Natural killer cell (primary cell): ENCODE data around the gene SPSB4. TPM values are rescaled to one million over a fixed set of nuclear protein-coding genes. Genes with fewer than 3 reads are reported as not detected.

Experiments used
- ATAC-seq, 3 donors: fragments of 150-1000 bp in 2 of 3; fragments of 200-7000 bp in 1 of 3; cut with Tn5 transposase; 1 replicate in 1 of 3; 2 replicates in 2 of 3; pipeline ENCODE4 v1.10.0; 2021; ENCODE audit warnings: mild to moderate bottlenecking in 2 of 3, moderate library complexity in 2 of 3
- DNase-seq, 2 donors: peaks; one replicate each; pipeline versions ENCODE4 v3.0.0 to v3.0.0-alpha.2; 2013 to 2021; ENCODE audit warnings: mixed read lengths in 1 of 2
- H3K27ac ChIP-seq: one replicate; pipeline ENCODE4 v1.5.1; 2013; ENCODE audit warnings: mild to moderate bottlenecking, low read length
- H3K27me3 ChIP-seq: one replicate; pipeline ENCODE4 v1.6.1; 2013; ENCODE audit warnings: low read length; ENCODE audit not compliant: control insufficient read depth, insufficient read depth
- H3K36me3 ChIP-seq: one replicate; pipeline ENCODE4 v1.6.1; 2013; ENCODE audit warnings: low read length; ENCODE audit not compliant: control insufficient read depth, insufficient read depth
- H3K4me1 ChIP-seq: one replicate; pipeline ENCODE4 v1.6.1; 2013; ENCODE audit warnings: low read length; ENCODE audit not compliant: control insufficient read depth, insufficient read depth
- H3K4me3 ChIP-seq: one replicate; pipeline ENCODE4 v1.5.1; 2013; ENCODE audit warnings: low read length
- H3K9me3 ChIP-seq: one replicate; pipeline ENCODE4 v1.6.1; 2013; ENCODE audit warnings: low read length; ENCODE audit not compliant: control insufficient read depth, insufficient read depth
- H3K27ac Mint-ChIP-seq, 2 donors: one replicate each; pipeline ENCODE4 v1.8.0; 2022; ENCODE audit warnings: mild to moderate bottlenecking in 2 of 2, mixed read lengths in 2 of 2, moderate library complexity in 1 of 2
- H3K27me3 Mint-ChIP-seq, 2 donors: one replicate each; pipeline ENCODE4 v1.8.0; 2022; ENCODE audit warnings: low read depth in 2 of 2, mixed read lengths in 2 of 2
- H3K36me3 Mint-ChIP-seq: one replicate; pipeline ENCODE4 v1.8.0; 2022; ENCODE audit warnings: mixed read lengths
- H3K4me1 Mint-ChIP-seq, 2 donors: one replicate each; pipeline ENCODE4 v1.8.0; 2022; ENCODE audit warnings: mixed read lengths in 2 of 2
- H3K4me3 Mint-ChIP-seq: one replicate; pipeline ENCODE4 v1.8.0; 2022; ENCODE audit warnings: mild to moderate bottlenecking, moderate library complexity, mixed read lengths
- H3K9me3 Mint-ChIP-seq, 2 donors: one replicate each; pipeline ENCODE4 v1.8.0; 2022; ENCODE audit warnings: mixed read lengths in 2 of 2
- CTCF ChIP-seq: fragments of 200-600 bp; IDR thresholded peaks from one replicate; pipeline ENCODE4 v1.8.0; 2022; ENCODE audit warnings: antibody characterized with exemption
- WGBS: methylation state at CpG from one replicate; pipeline ENCODE4 v1.1.7; 2013; ENCODE audit warnings: missing lambda C conversion rate; ENCODE audit not compliant: insufficient coverage; 5-methylcytosine and 5-hydroxymethylcytosine counted together
- intact Hi-C: fragments of 100-400 bp; cut with micrococcal nuclease; formaldehyde crosslinking; loops from one replicate; pipeline ENCODE4 v1.14.2; 2022
- total RNA-seq, 4 donors: library from RNA; stranded (reverse); fragments of 120-200 nt in 1 of 4; gene quantifications; one replicate each; pipeline versions ENCODE4 v1.2.3 to v1.2.4, GENCODE V29; 2013 to 2022

Gene SPSB4
- total RNA-seq, 3 donors from 2014 or later (not counting 1 experiment from before 2014, with no cell fraction given) = not detected

GRCh38 chr3:141150081-141150830 lies 99.1 kb downstream of the SPSB4 start:
- Mint-ChIP-seq H3K4me1 (no peaks in the 10 kb centered on the region), H3K36me3 (no peaks in the 10 kb centered on the region), H3K4me3 (no peak overlapping the region), H3K9me3 (no peaks in the 10 kb centered on the region), H3K27ac (no peak overlapping the region), H3K27me3 (peaks cover 0 to 10% of the 10 kb centered on the region in 2 donors)
- Histone ChIP-seq H3K27ac (no peak overlapping the region), H3K4me1 (no peaks in the 10 kb centered on the region), H3K9me3 (no peaks in the 10 kb centered on the region), H3K4me3 (no peak overlapping the region), H3K36me3 (no peaks in the 10 kb centered on the region), H3K27me3 (no peaks in the 10 kb centered on the region)
- TF ChIP-seq CTCF = no peak
- ATAC-seq (no peak), DNase-seq (no peak)
- intact Hi-C loops = no loop called here
- 85% methylated on average over 12 of the region's 12 CpGs for WGBS

GRCh38 chr3:141150931-141151330 lies 99.8 kb downstream of the SPSB4 start:
- no peak overlapping the region for H3K4me3 ChIP-seq
- no peak for ATAC-seq
- H3K27ac ChIP-seq = no peak overlapping the region
- H3K27ac Mint-ChIP-seq = no peak overlapping the region
- H3K36me3 ChIP-seq = no peaks in the 10 kb centered on the region
- intact Hi-C loops = no loop called here
- H3K27me3 ChIP-seq = no peaks in the 10 kb centered on the region
- H3K27me3 Mint-ChIP-seq = peaks cover 0 to 10% of the 10 kb centered on the region in 2 donors
- TF ChIP-seq CTCF = no peak
- no peak overlapping the region for H3K4me3 Mint-ChIP-seq
- no peaks in the 10 kb centered on the region for H3K36me3 Mint-ChIP-seq
- no peak for DNase-seq
- no peaks in the 10 kb centered on the region for H3K9me3 ChIP-seq
- no peaks in the 10 kb centered on the region for H3K4me1 Mint-ChIP-seq
- WGBS = 78% methylated on average over 2 of the region's 2 CpGs
- no peaks in the 10 kb centered on the region for H3K4me1 ChIP-seq
- no peaks in the 10 kb centered on the region for H3K9me3 Mint-ChIP-seq

GRCh38 chr3:141151439-141151838 lies 100.3 kb downstream of the SPSB4 start:
- Mint-ChIP-seq H3K27ac (no peak overlapping the region), H3K4me1 (no peaks in the 10 kb centered on the region), H3K36me3 (no peaks in the 10 kb centered on the region), H3K9me3 (no peaks in the 10 kb centered on the region), H3K27me3 (peaks cover 0 to 10% of the 10 kb centered on the region in 2 donors), H3K4me3 (no peak overlapping the region)
- Histone ChIP-seq H3K4me1 (no peaks in the 10 kb centered on the region), H3K27ac (no peak overlapping the region), H3K9me3 (no peaks in the 10 kb centered on the region), H3K27me3 (no peaks in the 10 kb centered on the region), H3K36me3 (no peaks in the 10 kb centered on the region), H3K4me3 (no peak overlapping the region)
- WGBS = 96% methylated on average over 7 of the region's 9 CpGs
- intact Hi-C loops = no loop called here
- no peak for DNase-seq
- no peak for ATAC-seq
- TF ChIP-seq CTCF = no peak

- H3K4me1 ChIP-seq = no peaks in the 10 kb centered on the region
- no peak overlapping the region for H3K27ac Mint-ChIP-seq
- no peaks in the 10 kb centered on the region for H3K9me3 Mint-ChIP-seq
- intact Hi-C loops = no loop called here
- H3K27me3 ChIP-seq = no peaks in the 10 kb centered on the region
- no peaks in the 10 kb centered on the region for H3K36me3 Mint-ChIP-seq
- H3K4me3 Mint-ChIP-seq = no peak overlapping the region
- no peak overlapping the region for H3K4me3 ChIP-seq
- H3K4me1 Mint-ChIP-seq = no peaks in the 10 kb centered on the region
- H3K27ac ChIP-seq = no peak overlapping the region
- ATAC-seq (no peak), DNase-seq (no peak)
- H3K9me3 ChIP-seq = no peaks in the 10 kb centered on the region
- no peak for TF ChIP-seq CTCF
- WGBS = 80% methylated on average over 9 of the region's 9 CpGs
- peaks cover 0 to 10% of the 10 kb centered on the region in 2 donors for H3K27me3 Mint-ChIP-seq
- no peaks in the 10 kb centered on the region for H3K36me3 ChIP-seq
These were observed 101.0 kb downstream of the SPSB4 start for GRCh38 chr3:141152130-141152529.
